Ovary (tissue), 3 donors: ENCODE results near the gene KCNK2.
"Not testable (repeated sequence)": the region's sequence is repeated elsewhere in the genome, so short reads cannot be mapped to it uniquely, and the experiment has no call there.

Experiments used
- EP300 ChIP-seq: sonication (generic); formaldehyde crosslinking; IDR thresholded peaks from one replicate; pipeline ENCODE4 v1.6.1; 2017; ENCODE audit warnings: antibody characterized with exemption
- POLR2A ChIP-seq: fragments of 450-650 bp; IDR thresholded peaks from one replicate; pipeline ENCODE4 v1.6.1; 2017; ENCODE audit warnings: antibody characterized with exemption, mild to moderate bottlenecking, moderate library complexity
- TF ChIP-seq, protein P1 (sequence below), 3 donors: fragments of 450-650 bp in 2 of 3; fragments of 200-600 bp in 1 of 3; IDR thresholded peaks; one replicate each; pipeline versions ENCODE4 v1.5.1 to v1.8.0; 2016 to 2022; ENCODE audit warnings: antibody characterized with exemption in 3 of 3, mild to moderate bottlenecking in 1 of 3
- donor health status: DM: no; HTN: no; CAD: no.

DNA sequence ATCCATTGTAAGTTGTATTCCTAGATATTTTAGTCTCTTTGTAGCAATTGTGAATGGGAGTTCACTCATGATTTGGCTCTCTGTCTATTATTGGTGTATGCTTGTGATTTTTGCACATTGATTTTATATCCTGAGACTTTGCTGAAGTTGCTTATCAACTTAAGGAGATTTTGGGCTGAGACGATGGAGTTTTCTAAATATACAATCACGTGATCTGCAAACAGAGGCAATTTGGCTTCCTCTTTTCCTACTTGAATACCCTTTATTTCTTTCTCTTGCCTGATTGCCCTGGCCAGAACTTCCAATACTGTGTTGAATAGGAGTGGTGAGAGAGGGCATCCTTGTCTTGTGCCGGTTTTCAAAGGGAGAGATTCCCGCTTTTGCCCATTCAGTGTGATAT, 80.6 kb downstream of the KCNK2 start:
- not testable (repeated sequence) for TF ChIP-seq EP300, POLR2A
- TF ChIP-seq, protein P1, sequence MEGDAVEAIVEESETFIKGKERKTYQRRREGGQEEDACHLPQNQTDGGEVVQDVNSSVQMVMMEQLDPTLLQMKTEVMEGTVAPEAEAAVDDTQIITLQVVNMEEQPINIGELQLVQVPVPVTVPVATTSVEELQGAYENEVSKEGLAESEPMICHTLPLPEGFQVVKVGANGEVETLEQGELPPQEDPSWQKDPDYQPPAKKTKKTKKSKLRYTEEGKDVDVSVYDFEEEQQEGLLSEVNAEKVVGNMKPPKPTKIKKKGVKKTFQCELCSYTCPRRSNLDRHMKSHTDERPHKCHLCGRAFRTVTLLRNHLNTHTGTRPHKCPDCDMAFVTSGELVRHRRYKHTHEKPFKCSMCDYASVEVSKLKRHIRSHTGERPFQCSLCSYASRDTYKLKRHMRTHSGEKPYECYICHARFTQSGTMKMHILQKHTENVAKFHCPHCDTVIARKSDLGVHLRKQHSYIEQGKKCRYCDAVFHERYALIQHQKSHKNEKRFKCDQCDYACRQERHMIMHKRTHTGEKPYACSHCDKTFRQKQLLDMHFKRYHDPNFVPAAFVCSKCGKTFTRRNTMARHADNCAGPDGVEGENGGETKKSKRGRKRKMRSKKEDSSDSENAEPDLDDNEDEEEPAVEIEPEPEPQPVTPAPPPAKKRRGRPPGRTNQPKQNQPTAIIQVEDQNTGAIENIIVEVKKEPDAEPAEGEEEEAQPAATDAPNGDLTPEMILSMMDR (IDR thresholded peaks at IDR 0.05) = not testable (repeated sequence)
